NCI-H2171 treated with DMSO at 0.1 percent for 48 hours (cell line): Measurements from ENCODE around the gene CUL3.
"Not testable (repeated sequence)": the region's sequence is repeated elsewhere in the genome, so short reads cannot be mapped to it uniquely, and the experiment has no call there.

Source experiments
- DNase-seq: peaks from one replicate; lab custom pipeline; 2025; lab: John Stamatoyannopoulos, UW

Gene CUL3

DNA sequence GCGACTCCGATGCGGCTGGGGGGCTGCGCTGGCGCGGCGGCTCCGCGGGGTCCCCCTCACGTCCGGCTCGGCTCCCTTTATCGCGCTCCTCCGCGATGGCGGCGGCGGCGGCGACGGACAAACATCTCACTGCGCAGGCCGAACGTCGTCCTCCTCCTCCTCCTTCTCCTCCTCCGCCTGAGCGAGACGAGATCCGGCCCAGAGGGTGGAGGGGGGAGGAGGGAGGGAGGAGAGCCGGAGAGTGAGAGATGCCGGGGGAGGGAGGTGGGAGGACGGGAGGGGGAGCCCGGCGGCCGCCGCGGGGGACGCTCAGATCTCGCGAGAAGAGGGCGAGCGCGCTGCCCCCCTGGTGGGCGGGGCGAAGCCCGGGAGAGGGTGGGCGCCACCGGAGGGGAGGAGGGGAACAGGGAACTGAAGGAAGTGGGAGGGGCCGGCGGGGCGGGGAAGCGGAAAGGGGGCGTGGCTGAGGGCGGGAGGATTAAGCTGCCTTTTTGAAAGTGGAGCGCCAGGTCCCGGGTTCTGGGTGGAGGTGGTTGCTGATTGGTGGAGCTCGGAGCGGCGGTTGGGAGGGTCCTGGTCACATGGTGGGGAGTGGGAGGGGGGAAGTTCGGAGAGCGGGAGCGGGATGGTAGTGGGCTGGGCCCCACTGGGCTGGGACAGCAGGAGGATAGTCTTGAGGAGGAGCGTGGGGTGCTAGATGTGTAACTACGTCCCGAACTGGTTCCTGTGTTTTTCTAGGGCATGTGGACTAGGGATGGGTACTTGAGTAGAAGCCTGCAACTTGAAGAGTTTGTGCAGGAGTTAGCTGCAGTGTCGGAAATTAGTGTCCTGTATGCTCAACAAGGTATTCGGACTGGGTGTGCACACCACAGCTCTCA is at the start of gene CUL3:
Gene CUL3, minus strand, starts transcription at position 153 of the 878 bp plus-strand sequence. CDS start 354 bp downstream, outside the sequence.
- peak; percentile 92 for DNase-seq

DNA sequence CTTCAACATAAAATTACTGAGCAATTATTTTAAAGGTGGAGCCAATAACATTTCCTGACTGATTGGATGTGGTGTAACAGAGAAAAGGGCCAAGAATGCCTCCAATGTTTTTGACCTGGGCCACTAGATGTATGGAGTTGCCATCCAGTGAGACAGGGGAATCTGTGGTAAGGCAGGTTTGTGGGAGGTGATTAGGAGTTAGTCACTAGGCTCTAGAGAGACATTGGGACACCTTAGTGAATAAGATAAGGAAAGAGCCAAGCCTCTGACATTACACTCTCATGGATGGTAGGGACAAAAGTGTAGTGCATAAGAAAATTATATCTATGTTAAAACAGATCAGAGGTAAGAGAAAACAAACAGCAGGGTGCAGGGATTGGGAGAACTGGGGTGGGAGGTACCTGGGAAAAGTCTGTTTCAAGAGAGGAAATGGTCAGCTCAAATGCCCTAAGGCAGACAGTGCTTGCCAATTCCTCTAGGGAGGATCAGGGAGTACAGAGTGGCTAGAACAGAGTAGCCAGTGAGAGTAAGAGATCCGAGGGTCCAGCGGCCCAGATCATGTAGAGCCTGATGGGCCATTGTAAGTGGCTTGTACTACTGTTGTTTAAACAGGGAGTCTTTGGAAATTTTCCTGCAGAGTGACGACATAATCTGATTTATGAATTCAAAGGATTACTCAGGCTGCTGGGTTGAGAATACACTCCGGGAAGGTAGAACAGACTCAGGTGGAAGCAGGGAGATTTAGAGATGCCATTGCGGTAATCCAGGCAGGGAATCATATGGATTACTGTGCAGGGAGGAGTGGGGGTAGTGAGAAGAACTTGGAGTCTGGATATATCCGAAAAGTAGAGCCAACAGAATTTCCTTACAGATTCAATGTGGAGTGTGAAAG is 45.7 kb upstream of the CUL3 start:
- DNase-seq: no peak

DNA sequence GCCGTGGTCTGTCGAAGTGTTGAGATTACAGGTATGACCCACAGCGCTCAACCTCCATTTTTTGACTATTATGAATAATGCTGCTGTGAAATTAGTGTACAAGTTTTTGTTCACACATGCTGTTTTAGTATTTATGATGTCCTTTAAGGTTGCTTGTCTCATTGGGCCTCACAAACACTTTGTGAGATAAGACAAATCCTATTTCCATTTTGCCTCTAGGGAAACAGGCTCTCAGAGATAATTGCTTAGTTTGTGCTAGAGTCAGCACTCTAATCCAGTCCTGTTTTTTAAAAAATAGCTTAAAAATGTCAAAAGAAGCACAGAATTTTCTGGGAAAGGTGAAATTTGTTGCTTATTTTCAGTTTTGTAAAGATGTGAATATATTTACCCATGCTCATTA is 43.3 kb upstream of the CUL3 start:
- DNase-seq: no peak

GRCh38 chr2:224626735-224627134 is 41.6 kb upstream of the CUL3 start:
- no peak for DNase-seq

DNA sequence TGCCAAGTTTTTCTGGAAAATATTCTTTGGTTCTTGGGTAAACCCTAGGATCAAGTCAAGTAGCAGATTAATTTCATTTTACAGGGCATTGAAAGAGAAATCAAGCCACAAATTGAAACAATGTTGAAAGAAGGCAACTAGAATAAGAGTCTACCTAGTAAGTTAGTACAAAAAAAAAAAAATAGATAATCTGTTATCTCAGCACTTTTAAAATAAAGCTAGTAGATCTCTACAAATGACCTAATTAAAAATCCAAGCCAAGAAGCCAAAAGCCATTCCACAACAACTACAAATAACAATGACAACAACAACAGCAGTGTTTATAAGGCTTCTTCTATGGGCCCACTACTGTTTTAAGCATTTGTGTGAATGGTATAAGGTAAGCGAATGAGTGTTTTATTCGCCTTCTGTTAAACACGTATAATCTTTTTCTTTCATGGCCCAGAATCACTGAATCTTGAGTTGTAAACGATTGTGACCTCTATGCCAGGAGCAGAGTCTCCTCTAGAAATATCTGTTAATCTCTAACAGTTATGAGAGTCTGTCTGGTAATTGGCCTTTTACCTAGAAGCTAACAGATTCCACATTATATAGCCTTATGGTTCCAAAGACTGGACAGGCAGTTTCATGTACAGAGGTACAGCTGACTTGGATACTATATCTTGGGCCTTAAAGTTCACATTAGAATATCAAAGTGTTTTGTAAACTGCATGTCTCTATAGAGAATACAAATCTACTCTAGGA is 28.6 kb upstream of the CUL3 start:
- no peak for DNase-seq

- DNase-seq: no peak
Measured at GRCh38 chr2:224612578-224612977, 27.4 kb upstream of the CUL3 start.

DNA sequence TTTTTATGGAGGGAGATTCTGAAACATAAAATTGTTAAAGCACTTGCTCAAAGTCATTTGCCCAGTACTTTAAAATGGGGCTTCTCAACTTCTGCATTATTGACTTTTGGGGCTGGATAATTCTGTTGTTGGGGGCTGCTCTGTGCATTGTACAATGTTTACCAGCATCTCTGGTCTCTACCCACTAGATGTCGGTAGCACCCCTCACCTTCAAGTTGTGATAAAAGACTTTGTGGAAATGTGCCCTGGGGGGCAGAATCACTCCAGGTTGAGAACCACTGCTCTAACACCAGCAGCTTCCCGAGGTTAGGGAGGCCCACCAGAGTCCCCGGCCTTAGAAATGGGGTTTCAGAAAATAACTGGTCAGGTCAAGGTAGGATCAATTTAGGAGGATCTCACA is 26.8 kb upstream of the CUL3 start:
- no peak for DNase-seq

DNA sequence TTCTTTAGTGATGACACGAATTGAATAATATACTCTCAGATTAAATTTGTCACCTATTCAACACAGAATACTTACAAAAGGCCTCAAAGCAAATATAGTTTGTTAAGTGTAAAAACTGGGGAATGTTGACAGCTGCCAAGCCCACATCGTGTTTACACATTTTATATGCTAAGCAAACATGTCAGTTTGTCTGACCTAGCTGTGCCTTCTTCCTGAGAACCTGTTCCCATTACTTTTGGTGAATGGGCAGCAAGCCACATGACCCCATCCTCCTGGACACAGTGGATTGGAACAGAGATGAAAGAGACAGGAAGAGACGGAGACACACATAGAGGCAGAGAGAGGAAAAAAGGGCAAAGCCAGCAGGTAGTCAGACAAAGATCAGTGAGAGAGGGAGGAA is 22.9 kb upstream of the CUL3 start:
- no peak for DNase-seq

- not testable (repeated sequence) for DNase-seq
Measured at GRCh38 chr2:224603746-224604500, 18.8 kb upstream of the CUL3 start.

DNA sequence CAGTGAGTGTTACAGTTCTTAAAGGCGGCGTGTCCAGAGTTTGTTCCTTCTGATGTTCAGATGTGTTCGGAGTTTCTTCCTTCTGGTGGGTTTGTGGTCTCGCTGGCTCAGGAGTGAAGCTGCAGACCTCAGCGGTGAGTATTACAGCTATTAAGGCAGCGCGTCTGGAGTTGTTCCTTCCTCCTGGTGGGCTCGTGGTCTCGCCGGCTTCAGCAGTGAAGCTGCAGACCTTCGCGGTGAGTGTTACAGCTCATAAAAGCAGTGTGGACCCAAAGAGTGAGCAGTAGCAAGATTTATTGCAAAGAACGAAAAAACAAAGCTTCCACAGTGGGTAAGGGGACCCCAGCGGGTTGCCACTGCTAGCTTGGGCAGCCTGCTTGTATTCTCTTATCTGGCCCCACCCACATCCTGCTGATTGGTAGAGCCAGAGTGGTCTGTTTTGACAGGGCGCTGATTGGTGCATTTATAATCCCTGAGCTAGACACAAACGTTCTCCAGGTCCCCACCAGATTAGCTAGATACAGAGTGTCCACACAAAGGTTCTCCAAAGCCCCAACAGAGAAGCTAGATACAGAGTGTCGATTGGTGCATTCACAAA is 17.7 kb upstream of the CUL3 start:
- not testable (repeated sequence) for DNase-seq

GRCh38 chr2:224601923-224602322 is 16.8 kb upstream of the CUL3 start:
- no peak for DNase-seq

- DNase-seq: no peak
Measured at GRCh38 chr2:224598678-224599077, 13.5 kb upstream of the CUL3 start.

GRCh38 chr2:224596289-224596688 is 11.1 kb upstream of the CUL3 start:
- no peak for DNase-seq

- no peak for DNase-seq
Measured at GRCh38 chr2:224595518-224595917, 10.4 kb upstream of the CUL3 start.

DNA sequence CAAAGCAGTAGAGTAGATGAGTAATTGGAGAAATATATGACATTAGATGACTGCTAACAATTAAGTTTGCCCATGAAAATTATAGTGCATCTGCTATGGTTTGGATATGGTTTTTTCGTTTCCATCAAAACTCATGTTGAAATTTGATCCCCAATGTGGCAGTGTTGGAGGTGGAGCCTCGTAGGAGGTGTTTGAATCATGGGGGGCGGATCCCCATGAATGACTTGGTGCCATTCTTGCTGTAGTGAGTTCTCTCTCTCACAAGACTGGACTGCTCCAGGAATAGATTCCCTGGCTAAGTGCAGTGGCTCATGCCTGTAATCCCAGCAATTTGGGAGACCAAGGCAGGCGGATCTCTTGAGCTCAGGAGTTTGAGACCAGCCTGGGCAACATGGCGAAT is 9.7 kb upstream of the CUL3 start:
- no peak for DNase-seq

GRCh38 chr2:224591220-224591619 is 6.1 kb upstream of the CUL3 start:
- no peak for DNase-seq

DNA sequence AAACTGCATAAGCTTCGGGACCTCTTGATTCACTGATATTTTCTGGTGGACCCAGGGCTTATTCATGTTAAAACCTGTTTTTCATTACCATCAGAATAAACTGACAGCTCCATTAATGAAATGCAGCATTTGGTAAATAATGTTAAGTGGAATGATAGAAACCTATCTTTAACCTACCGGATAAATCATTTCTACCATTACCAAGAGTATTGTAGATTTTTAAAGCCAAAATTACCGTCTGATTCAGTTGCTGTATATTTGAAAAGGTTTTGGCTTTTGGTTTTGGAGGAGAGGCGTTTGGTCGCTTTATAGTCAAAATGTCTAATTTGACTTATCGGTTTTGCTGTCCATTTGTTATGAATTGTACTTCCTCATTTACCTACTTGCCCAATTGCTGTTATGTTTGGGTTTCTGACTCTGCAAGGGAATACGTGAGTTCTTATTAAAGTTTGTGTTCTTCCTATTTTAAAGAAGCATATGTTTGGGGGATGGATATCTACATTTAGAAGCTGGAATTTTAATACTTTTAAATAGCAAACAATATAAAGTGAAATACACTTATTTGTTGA is 1.0 kb upstream of the CUL3 start:
- DNase-seq: no peak

DNA sequence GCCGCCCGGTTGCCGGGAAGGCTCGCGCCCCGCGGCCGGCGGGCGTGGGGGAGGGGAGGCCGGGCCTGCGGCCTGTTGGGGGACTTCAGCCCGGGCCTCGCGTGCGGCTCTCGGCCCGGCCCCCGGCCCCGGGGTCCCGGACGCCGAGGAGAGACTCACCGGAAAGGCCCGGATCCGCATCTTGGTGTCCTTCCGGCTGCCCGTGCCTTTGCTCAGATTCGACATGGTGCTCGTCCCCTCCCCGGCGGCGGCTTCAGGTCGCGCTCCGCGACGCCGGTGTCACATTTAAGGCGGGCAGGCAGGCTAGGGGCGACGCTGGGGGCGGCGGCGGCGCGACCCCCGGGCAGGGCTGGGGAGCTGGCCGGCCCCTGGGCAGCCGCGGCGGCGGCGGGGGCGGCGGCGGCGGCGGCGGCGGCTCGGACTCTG is 365 bp downstream of the CUL3 start:
- DNase-seq: peak; percentile 16

GRCh38 chr2:224584111-224584784 is 915 bp downstream of the CUL3 start:
- no peak for DNase-seq

GRCh38 chr2:224583033-224583432 is 2.1 kb downstream of the CUL3 start:
- DNase-seq: not testable (repeated sequence)
